Dermis blood vessel endothelial cell (primary cell): ENCODE measurements around the gene IBA57. TPM values are rescaled to one million over a fixed set of nuclear protein-coding genes. Genes with fewer than 3 reads are reported as not detected.
A peak's percentile ranks its signal among the peaks of the same experiment; 100 is the strongest.

Experiments
- DNase-seq: peaks from one replicate; pipeline ENCODE4 v3.0.0; 2010
- total RNA-seq: library from RNA; depleted of rRNA; stranded (reverse); fragments of >200 nt; gene quantifications from 2 replicates; pipeline ENCODE4 v1.2.3, GENCODE V29; 2014

The IBA57 gene
- total RNA-seq, 1 donor from 2014 or later: 9.5 TPM

DNA sequence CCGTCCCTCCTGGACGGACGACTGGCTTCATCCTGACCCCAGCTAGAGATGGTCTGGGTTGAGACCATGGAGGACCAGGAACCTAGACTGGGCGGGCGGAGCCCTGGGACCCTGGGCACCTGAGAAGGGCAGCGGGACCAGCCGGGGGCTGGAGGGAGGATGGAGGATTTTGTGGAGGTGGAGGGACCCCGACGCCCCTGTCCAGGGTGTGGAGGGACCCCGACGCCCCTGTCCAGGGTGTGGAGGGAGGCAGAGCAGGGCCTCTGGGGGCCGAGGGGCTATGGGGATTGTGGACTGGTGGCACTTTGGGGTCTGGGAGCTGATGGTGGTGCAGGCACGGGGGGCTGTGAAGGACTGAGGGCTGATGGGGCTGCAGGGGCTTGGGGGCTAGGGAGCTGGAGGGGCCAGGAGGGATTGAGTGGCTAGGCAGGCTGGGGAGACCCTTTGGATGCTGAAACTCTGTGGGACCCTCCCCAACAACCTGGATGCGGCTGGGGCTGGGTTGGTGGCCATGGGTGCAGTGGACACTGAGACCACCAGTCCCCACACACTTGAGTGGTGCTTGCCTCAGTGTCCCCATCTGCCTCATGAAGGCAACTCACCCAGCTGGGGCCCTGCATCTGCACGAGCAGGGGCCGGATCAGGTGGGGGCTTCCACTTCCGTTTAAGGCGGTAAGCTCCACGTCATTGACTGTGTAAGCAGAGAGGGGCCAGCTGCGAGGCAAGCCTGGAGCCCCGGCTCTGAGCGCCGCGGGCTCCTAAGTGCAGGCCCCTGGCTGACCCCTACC is 8.5 kb upstream of the IBA57 start:
- DNase-seq: no peak

DNA sequence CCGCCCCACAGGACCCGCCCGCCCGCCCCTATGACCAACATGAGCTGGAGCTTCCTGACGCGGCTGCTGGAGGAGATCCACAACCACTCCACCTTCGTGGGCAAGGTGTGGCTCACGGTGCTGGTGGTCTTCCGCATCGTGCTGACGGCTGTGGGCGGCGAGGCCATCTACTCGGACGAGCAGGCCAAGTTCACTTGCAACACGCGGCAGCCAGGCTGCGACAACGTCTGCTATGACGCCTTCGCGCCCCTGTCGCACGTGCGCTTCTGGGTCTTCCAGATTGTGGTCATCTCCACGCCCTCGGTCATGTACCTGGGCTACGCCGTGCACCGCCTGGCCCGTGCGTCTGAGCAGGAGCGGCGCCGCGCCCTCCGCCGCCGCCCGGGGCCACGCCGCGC is 7.9 kb upstream of the IBA57 start:
- DNase-seq: no peak

DNA sequence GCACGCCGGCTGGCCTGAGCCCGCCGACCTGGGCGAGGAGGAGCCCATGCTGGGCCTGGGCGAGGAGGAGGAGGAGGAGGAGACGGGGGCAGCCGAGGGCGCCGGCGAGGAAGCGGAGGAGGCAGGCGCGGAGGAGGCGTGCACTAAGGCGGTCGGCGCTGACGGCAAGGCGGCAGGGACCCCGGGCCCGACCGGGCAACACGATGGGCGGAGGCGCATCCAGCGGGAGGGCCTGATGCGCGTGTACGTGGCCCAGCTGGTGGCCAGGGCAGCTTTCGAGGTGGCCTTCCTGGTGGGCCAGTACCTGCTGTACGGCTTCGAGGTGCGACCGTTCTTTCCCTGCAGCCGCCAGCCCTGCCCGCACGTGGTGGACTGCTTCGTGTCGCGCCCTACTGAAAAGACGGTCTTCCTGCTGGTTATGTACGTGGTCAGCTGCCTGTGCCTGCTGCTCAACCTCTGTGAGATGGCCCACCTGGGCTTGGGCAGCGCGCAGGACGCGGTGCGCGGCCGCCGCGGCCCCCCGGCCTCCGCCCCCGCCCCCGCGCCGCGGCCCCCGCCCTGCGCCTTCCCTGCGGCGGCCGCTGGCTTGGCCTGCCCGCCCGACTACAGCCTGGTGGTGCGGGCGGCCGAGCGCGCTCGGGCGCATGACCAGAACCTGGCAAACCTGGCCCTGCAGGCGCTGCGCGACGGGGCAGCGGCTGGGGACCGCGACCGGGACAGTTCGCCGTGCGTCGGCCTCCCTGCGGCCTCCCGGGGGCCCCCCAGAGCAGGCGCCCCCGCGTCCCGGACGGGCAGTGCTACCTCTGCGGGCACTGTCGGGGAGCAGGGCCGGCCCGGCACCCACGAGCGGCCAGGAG is 7.2 kb upstream of the IBA57 start:
- DNase-seq: no peak

DNA sequence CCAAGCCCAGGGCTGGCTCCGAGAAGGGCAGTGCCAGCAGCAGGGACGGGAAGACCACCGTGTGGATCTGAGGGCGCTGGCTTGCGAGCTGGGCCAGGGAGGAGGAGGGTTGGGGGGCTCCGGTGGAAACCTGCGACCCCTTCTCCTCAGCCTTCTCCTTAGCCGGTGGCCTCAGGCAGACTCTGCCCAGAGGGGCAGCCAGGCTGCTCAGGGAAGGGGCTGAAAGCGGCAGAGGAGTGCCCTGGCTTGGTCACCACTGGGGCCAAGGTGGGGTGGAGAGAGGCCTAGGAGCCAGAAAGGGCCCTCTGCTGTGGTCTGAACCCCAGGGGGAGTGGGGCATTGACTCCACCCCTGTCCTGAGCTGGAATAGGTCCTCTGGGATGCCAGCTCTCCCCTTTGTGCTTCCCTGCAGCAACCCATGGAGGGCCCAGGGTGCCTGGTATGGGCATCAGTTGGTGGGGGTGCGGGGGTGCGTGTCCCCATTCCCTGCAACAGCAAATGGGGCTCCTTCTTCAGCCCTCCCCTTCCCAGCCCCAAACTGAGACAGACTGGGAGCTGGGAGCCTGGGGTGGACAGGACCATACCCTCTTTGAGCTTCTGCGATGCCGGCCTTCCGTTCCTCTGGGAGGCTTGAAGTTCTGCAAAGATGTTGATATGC is 6.5 kb upstream of the IBA57 start:
- no peak for DNase-seq

DNA sequence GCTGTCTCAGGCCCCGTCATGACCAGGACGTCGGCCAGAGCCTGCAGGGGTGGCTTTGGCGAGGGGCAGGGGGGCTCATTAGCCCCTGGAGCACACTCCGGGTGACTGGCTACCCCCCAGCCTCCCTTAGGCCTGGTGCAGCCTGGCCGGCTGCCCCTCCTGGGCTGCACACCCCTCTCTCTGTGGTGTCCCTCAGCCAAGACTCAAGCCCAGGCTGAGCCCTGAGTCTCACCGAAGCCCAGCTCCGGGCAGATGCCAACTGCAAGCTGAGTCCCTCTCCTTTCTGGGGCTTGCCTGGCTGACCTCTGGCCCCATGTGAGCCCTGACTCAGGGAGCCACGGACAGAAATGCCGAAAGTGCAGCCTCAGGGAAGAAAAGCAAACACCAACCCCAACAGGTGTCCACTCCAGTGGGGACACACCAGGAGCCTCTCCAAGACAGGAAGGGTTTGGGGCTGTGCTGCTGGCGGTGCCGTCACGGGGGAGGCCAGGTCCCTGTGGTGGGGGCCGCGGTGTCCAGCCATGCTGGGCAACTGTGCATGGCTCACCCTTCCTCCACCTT is 5.3 kb upstream of the IBA57 start:
- DNase-seq: no peak

DNA sequence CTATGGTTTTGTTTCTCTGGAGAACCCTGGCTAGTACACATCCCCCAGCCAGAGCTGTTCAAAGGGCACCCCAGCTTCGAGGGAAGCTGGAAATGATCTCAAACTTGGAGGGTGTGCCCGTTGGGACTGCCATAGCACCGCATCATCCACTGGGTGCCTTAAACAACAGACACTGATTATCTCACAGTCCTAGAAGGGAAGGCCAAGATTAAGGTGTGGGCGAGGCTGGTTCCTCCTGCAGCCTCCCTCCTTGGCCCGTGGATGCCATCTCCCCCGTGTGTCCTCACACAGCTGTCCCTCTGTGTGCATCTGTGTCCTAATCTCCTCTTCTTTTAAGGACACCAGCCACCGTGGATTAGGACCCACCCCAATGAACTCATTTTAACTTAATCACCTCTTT is 4.2 kb upstream of the IBA57 start:
- DNase-seq: no peak

DNA sequence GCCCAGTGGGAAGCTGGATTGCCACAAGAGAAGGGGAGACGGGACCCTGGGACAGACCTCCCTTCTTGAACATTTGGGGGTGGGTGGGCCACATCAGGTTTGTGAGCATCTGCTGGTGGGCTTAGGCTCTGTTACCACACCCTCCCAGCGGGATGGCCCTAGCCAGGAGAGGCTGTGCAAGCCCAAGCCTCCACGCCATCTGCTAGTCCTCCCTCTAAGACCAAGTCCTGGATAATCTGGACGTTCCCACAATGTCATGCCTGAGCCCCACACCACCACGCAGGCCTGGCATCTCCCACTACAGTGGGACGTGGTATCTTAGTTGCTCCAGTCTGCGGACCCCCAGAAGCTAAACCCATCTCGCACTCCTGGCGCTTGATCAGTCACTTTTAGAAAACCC is 3.7 kb upstream of the IBA57 start:
- DNase-seq: no peak

DNA sequence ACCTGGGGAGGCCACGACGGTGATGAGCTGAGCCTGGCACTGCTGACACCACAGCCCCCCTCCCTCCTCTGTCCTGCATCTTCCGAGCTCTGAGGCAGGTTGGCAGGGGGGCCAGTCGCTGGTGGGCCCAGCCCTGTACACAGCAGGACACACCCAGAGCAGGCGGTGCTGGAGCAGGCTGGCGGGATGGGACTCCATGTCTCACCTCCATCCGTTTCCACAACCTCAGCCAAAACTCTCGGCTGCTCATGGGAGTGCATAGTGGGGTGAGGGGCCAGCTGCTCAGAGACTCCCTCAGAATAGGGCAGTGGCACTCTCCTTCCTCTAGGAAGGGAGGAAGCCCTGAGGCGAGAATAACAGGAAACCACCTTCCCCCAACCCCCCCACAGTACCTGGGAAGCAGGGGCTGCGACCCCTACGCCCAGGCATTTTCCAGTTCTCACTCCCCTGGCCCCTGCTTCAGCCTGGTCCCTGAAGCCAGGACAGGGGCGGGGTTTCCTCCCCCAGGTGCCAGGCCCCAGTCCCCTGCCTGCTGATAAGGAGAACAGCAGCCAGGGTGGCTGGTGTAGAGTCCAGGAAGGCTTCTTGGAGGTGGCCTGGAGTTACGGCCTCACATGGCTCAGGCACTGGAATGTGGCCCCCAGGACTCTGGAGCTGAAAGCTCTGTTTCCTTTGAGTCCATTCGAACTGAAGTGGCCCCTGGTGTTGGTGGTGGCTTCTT is 3.2 kb upstream of the IBA57 start:
- DNase-seq: peak; percentile 53

DNA sequence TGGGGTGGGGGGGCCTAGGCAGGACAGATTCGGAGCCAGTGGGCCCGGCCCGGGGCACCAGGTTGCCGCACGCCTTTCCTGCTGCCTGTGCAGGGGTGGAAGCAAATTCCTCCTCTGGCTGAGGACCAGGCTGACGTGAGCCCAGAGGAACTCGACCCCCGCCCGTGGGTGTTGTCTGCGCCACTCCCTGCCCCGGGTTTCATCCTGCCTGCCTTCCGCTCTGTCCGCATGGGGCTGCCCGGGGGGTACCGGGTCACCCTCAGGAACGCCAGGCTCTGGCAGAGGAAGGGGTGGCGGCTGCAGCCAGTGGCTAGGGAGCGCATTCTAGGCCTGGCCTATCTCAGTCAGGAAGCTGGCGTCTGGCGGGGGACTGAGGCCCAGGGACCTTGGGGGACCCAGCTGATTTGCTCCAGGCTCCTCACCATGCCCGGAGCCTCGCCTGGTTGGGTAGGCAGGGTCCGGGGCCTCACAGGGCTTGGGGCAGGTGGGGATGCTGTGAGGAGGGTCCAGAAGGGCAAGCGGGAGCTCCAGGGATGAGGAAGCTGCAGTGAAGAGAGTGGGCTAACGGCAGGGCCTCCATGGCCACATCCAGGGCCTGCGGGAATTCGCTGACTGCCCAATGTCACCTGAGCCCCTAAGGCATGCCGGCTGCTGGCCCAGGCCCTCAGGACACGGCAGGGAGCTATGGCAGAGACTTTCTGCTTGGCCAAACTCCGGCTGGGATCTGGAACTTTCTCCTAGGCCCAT is 2.4 kb upstream of the IBA57 start:
- peak; percentile 48 for DNase-seq

DNA sequence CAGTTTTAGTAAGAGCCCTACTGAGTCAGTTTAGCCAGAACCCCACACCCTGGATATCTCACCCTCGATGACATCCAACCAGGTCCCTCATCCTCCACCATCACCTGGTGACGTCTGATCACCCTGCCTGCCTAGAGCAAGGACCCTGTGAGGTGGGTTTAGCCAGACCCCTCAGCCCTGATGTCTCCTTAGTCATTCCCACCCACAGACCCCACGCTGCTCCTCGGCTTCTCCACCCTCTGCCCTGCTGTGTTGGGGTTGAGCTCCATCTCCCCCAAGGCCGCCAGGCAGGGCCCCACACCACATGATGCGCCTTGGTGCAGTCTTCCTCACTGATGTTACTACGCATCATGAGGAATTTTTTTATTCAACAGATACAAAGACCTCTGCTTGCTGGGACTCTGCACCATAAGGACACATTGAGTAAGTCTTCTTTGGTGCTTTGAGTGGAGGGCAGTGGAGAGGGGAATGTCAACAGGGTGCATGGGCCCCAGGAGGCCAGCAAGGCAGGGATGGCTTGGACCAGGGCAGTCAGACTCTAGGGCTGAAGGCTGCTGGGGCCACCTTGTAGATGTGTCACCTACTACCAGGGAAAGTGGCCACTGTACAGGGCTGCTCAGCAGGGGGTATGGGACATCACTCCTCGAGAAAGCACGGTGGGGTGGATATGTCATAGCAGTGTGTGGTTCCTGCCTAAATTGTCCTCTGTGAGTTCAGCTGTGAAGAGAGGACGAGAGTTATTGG is 1.7 kb upstream of the IBA57 start:
- no peak for DNase-seq

DNA sequence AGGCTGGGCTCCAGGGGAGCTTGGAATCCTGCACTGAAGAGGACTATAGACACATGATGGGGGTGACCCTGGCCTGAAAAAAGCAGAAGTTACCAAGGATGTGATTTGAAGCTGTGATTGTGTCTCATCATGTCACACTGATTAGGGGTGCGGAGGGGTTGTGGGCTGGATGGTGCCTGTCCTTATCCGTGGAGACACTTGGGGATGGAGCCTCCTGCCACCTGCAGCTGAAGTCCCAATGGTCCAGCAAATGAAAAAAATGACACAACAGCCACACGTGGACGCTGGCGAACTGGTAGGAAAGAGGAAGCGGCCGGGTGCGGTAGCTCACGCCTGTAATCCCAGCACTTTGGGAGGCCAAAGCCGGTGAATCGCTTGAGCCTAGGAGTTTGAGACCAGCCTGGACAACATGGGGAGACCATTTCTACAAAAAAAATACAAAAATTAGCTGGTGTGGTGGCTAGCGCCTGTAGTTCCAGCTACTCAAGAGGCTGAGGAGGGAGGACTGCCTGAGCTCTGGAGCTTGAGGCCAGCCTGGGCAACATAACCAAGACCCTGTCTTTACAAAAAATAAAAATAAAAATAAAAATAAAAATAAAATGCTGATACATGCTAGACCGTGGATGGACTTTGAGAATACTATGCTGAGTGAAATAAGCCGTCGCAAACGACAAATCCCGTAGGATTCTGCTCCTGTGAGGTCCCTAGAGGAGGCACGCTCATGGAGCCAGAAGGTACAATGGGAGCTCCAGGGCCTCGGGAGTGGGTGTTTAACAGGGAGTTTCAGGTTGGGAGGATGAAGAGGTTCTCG is 838 bp upstream of the IBA57 start:
- no peak for DNase-seq

DNA sequence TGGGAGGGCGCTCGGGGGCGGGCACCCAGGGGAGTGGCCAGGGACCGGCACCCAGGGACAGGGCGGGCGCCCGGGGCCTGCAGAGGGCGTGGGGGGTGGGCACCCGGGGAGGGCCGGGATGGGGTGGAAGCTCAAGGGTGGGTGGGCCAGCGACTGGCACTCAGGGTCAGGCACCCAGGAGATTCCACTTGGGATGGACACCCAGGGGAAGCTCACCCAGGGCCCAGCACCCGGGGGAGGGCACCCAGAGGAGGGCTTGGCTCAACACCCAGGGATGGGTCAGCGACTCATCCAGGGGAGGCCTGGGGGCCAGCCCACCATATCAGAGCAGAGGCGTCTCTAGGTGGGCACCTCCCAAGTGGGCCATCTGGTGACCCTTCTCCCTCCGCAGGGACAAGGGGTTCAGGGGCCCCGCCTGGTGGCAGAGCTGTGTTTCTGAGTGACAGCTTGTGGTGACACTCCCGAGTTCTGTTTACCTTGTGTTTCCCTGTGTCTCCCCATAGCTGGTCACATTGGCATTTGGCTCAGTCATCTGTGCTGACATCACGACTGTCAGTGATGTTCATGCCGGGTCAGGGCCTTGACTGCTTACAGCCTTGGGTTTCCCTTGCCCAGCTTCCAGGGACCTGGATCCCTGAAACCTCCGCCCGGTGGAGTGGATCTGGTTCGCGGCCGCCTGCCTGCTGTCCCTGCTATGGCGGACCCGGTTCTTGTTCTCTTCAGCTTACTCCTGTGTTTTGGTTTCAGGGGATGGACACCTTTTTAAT is 749 bp downstream of the IBA57 start:
- DNase-seq: peak; percentile 62

DNA sequence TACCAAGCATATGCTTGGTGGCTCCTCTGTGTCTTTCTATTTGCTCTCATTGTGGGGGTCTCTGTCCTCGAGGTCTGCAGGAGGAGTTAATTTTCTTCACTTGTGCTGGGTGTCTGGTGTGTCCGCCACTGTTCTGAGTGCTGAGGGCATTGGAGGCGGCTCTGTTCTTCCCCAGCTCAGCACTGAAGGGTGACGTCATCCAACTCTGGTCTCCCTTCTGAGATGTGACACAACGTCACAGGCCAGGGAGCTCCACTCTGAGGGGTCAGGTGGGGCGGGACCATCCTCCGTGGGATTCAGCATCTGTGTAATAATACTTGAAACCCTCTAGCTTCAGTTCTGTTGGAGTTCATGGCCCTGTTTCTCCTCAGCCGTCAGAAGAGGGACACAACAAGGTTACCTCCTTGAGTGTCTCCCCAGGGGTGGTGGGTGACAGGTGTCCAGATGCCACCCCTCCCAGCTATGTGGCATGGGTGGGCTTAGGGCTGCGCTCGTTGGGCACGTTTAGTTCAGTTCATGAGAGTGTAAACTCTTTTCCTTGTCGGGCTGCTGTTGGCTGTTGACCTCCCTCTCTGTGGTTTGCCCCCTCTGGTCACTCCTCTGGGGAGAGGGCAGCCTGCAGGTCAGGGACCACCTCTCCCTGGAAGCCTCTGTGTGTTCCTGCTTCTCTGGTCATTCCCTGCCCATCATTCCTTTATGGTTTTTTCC is 3.1 kb downstream of the IBA57 start:
- no peak for DNase-seq

DNA sequence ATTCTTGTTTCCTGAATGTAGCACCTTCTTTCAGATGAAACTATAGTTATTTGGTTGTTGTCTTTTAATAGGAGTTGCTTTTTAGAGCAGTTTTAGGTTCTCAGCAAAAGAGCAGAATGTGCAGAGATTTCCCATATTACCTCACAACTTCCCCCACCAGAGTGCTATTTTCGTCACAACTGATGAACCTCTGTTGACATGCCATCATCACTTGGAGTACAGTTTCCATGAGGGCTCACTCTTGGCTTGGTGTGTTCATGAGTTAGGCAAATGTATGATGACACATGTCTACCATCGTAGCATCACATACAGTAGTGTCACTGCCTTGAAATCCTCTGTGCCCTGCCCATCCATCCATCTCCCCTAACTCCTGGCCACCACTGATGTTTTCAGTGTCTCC is 3.7 kb downstream of the IBA57 start:
- DNase-seq: no peak

DNA sequence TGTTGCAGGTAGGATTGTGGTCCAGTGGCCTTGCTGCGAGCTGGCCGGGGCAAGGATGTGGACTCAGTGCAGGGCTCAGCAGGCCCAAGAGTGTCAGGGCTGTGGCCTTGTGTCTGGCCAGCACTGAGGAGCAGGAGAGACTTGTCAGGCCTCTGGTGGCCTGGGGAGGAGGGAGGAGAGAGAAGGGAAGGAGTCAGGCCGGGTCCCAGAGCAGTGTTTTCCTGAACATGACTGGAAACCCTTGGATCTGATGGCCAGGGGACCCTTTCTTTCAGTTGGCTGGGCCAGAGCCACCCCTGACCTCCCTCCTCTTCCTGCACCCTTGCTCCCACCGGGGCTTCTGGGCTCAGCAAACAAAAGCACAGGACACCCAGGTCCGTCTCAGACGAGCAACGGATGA is 5.1 kb downstream of the IBA57 start:
- DNase-seq: no peak

DNA sequence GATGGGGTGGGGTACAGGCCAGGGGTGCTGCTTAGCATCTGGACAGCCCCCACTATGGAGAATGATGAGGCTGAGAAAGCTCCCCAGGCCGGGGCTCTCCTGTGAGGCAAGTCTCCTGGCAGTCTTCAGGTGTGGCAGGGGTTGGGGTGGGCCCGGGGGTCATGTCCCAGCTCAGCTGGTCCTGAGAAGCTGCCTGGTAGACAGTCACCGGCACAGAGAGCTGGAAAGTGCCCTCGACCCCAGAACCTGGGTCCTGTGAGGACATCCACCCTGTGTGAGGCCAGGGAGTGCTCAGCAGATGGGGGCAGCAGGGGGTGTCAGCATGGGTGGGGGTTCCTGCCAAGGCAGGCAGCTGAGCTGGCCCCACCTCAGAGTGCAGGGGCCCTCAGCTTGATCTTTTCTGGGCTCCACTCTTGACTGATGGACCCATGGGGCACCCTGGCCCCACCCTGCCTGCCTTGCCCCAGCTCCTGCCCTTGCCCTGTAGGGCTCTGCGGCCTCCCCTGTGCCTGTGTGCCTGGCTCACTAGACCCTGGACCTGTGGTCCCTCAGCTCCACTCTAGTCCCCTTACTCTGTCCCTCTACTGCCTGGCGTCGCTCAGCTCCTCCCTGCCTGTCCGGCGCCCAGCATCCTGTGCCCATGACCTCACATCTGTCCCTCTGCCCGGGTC is 5.8 kb downstream of the IBA57 start:
- DNase-seq: no peak

DNA sequence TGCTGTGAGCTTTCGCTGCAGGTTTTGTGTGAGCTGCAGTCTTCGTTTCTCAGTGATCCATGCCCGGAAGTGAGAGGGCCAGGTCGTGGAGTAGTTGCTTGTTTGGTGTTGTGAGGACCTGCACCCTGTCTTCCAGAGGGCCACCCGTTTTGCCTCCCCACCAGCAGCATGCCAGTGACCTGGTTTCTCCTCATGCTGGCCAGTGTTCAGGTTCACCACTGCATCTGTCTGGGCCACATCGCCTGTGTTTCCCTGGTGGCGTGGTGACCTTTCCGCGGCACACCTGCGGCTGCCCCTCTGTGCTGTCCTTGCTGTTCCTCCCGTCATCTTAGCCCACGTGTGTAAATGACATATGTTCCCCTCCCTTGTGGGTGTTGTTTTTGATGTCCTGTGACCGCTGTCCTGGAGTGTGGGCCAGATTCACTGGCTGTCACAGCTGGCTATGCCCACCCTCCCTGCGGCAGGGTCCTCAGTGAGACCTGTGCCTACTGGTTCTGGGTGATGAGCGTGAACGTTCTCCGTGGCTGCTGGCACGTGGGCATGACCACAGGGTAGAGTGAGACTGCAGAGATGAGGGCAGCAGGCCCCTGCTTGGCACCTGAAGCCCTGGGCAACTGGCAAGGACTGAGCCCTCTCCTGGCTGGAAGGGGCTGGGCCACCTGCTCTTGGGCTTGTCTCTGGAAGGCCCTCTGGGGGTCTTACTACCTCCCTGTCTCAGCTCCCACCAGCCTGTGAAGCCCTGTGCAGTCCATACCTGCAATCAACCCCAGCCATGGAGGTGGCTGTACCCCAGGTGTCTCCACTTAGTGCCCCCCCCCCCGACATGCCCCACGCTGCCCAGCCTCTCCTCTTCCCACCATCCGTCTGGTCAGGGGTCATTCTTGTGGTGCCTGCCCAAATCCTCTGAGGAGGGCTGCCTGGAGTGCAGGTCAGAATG is 7.3 kb downstream of the IBA57 start:
- no peak for DNase-seq
